GM10248 (cell line): Measurements from ENCODE around the gene AMOTL2.

Experiments used
- CTCF ChIA-PET: fragments of 300-600 bp; sonication (Branson Sonifier 250); formaldehyde crosslinking; extraction: SDS; loops from one replicate; lab custom pipeline; 2021; ENCODE audit warnings: antibody characterized with exemption; lab: Yijun Ruan, JAX
- POLR2A ChIA-PET: fragments of 350-650 bp; sonication (Branson Sonifier 250); formaldehyde crosslinking; extraction: SDS; loops from one replicate; lab custom pipeline; 2020; ENCODE audit warnings: antibody characterized with exemption; lab: Yijun Ruan, JAX
- DNase-seq: peaks from one replicate; pipeline ENCODE4 v3.0.0; 2012; ENCODE audit errors: extremely low spot score
- TF ChIP-seq, protein P1 (sequence below): IDR thresholded peaks from 2 replicates; pipeline ENCODE4 v1.5.1; 2012; ENCODE audit warnings: mild to moderate bottlenecking, low read depth; ENCODE audit errors: extremely low read depth, missing control alignments, control extremely low read depth

AMOTL2 gene

GRCh38 chr3:134351427-134351826 is 22.8 kb downstream of the AMOTL2 start:
- ChIA-PET POLR2A (no interaction called here), CTCF (no interaction called here)
- DNase-seq, result no peak
- TF ChIP-seq, protein P1, sequence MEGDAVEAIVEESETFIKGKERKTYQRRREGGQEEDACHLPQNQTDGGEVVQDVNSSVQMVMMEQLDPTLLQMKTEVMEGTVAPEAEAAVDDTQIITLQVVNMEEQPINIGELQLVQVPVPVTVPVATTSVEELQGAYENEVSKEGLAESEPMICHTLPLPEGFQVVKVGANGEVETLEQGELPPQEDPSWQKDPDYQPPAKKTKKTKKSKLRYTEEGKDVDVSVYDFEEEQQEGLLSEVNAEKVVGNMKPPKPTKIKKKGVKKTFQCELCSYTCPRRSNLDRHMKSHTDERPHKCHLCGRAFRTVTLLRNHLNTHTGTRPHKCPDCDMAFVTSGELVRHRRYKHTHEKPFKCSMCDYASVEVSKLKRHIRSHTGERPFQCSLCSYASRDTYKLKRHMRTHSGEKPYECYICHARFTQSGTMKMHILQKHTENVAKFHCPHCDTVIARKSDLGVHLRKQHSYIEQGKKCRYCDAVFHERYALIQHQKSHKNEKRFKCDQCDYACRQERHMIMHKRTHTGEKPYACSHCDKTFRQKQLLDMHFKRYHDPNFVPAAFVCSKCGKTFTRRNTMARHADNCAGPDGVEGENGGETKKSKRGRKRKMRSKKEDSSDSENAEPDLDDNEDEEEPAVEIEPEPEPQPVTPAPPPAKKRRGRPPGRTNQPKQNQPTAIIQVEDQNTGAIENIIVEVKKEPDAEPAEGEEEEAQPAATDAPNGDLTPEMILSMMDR, result no peak

- ChIA-PET CTCF (no interaction called here), POLR2A (no interaction called here)
These were observed 23.4 kb downstream of the AMOTL2 start for GRCh38 chr3:134350861-134351311.

DNA sequence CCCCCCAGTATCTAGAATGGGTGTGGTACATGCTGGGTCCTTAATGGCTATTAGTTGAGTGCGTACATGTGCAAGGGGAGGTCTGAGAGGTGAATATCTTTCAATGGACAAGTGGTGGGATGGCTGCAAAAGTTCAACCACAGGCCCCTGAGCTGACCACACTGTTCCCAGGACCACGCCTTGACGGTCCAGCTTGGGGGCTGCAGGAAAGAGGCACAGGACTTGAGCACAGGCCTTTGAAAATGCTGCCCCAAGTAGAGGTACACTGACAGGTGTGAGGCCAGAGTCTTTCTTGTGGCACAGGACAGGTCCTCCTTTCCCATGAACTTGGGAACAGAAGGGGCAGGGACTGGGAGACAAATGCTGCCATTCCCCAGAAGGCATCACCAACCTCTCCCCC is 24.0 kb downstream of the AMOTL2 start:
- TF ChIP-seq, protein P1, result no peak
- CTCF ChIA-PET, result no interaction called here
- POLR2A ChIA-PET, result no interaction called here
- no peak for DNase-seq

More at GRCh38 chr3:134350861-134351311, 23.4 kb downstream of the AMOTL2 start:
- DNase-seq, result no peak
- TF ChIP-seq, protein P1, result no peak

GRCh38 chr3:134348524-134348923 is 25.7 kb downstream of the AMOTL2 start:
- TF ChIP-seq, protein P1, result no peak
- ChIA-PET CTCF (interaction anchor here (0.9 to 1.4 kb wide), 2 partner anchors 10 to 14 kb away, joined by 3 to 4 read pairs; no protein-coding TSS in a partner anchor), POLR2A (no interaction called here)
- DNase-seq, result no peak

DNA sequence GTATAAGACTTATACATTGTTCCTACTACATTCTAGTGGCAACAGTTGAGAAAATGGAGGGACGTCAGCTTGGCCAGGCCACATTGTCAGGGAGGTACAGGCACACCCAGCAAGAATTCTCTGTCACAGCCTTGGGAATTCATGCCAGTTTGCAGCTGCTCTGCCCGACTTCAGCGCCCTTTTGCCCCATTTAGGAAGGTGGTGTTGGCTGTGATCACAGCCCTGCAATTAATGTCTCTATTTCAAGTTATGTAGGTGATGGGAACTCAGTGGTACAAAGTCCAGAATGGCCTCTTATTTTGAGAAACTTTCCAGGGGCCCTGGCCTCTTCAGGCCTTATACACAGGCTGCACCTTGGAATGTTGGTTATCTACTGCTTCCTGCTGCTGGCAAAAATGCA is 26.7 kb downstream of the AMOTL2 start:
- ChIA-PET CTCF (no interaction called here), POLR2A (no interaction called here)
- TF ChIP-seq, protein P1, result no peak
- DNase-seq, result no peak

DNA sequence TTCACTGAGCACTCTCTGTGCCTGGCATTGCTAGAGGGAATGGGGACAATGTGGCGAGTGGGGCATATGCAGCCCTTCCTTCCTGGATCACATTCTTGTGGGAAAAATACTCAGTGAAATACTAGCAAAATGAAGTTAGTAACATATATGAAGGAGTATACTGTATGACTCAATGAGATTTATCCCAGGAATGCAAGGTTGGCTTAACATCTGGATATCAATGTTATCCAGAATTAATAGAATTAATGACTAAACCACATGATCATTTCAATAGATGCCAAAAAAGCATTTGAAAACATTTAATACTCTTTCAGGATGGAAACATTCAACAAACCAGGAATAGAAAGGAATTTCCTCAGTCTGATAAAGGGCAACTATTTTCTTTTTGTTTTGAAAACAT is 27.5 kb downstream of the AMOTL2 start:
- DNase-seq, result no peak
- ChIA-PET POLR2A (no interaction called here), CTCF (no interaction called here)

More for the DNA sequence above, 27.5 kb downstream of the AMOTL2 start:
- TF ChIP-seq, protein P1, result no peak
